OCI-LY3 (cell line): ENCODE data around the gene RFC2.

Source experiments
- H2AFZ ChIP-seq: fragments of 200-600, 300-600 bp; shearing (Covaris generic); 2 replicates; pipeline ENCODE4 v1.6.0; 2014; ENCODE audit warnings: antibody characterized with exemption, low read depth, low read length
- H3K27ac ChIP-seq: fragments of 200-600, 300-600 bp; sonication (generic); 2 replicates; pipeline ENCODE4 v1.5.1; 2014; ENCODE audit warnings: mild to moderate bottlenecking, low read length, moderate library complexity, mixed read lengths
- H3K27me3 ChIP-seq: fragments of 200-600, 300-600 bp; sonication (generic); 2 replicates; pipeline ENCODE4 v1.6.1; 2014; ENCODE audit warnings: low read depth, low read length, mixed read lengths
- H3K36me3 ChIP-seq: fragments of 200-600, 300-600 bp; sonication (generic); replicated peaks from 2 replicates; pipeline ENCODE3; 2014; ENCODE audit warnings: low read depth, low read length, mixed read lengths
- H3K4me1 ChIP-seq: fragments of 300-600, 200-600 bp; sonication (generic); 2 replicates; pipeline ENCODE4 v1.6.1; 2014; ENCODE audit warnings: low read length, mixed read lengths
- H3K4me2 ChIP-seq: fragments of 200-600, 300-600 bp; sonication (generic); 2 replicates; pipeline ENCODE4 v1.6.1; 2014; ENCODE audit warnings: low read length, mixed read lengths
- H3K4me3 ChIP-seq: fragments of 300-600, 200-600 bp; sonication (generic); 2 replicates; pipeline ENCODE4 v1.5.1; 2014; ENCODE audit warnings: antibody characterized with exemption, mild to moderate bottlenecking, low read length, moderate library complexity
- H3K79me2 ChIP-seq: fragments of 300-600, 200-600 bp; shearing (Covaris generic); 2 replicates; pipeline ENCODE4 v1.6.1; 2014; ENCODE audit warnings: mild to moderate bottlenecking, low read length, mixed read lengths
- H3K9ac ChIP-seq: fragments of 300-600, 200-600 bp; shearing (Covaris generic); 2 replicates; pipeline ENCODE4 v1.6.0; 2014; ENCODE audit warnings: mild to moderate bottlenecking, low read length, moderate library complexity
- H3K9me3 ChIP-seq: fragments of 200-600, 300-600 bp; shearing (Covaris generic); 2 replicates; pipeline ENCODE4 v1.6.1; 2014; ENCODE audit warnings: low read length, mixed read lengths; ENCODE audit not compliant: insufficient read depth
- H4K20me1 ChIP-seq: fragments of 200-600, 300-600 bp; sonication (generic); 2 replicates; pipeline ENCODE4 v1.6.1; 2016; ENCODE audit warnings: low read length, mixed read lengths; ENCODE audit not compliant: insufficient read depth
- CTCF ChIP-seq: fragments of 200-600, 300-600 bp; sonication (generic); IDR thresholded peaks from 2 replicates; pipeline ENCODE4 v1.5.1; 2014; ENCODE audit warnings: antibody characterized with exemption, low read length, low read depth
- EZH2phosphoT487 ChIP-seq: fragments of 200-600 bp; shearing (Covaris generic); IDR thresholded peaks from 2 replicates; pipeline ENCODE4 v1.6.1; 2018; ENCODE audit warnings: antibody characterized with exemption, mixed run types, low read depth

The RFC2 gene

DNA sequence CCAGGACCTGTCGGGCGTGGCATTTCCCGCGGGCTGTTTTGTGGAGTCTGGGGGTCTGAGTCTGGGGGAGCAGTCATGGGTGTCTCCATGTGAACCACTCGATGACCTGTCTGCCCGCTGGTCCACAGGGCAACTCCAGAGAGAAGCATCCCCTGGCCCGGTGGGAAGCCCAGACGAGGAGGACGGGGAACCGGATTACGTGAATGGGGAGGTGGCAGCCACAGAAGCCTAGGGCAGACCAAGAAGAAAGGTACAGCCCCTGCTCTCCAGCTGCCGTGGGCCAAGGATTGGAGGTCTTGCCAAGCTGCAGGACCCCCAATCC is 29.7 kb downstream of the RFC2 start:
- peaks cover 69% of the 10 kb centered on the region for H3K36me3 ChIP-seq
- peaks cover 17% of the 10 kb centered on the region for H3K4me1 ChIP-seq
- peaks cover 2% of the 10 kb centered on the region; the same call in 1 of the 2 replicates for H3K79me2 ChIP-seq
- TF ChIP-seq EZH2phosphoT487 = no peak
- no peak for TF ChIP-seq CTCF
- H2AFZ ChIP-seq = no peak overlapping the region
- H3K9me3 ChIP-seq = no peaks in the 10 kb centered on the region
- H3K4me2 ChIP-seq = no peak overlapping the region
- no peak overlapping the region for H3K4me3 ChIP-seq
- H3K27ac ChIP-seq = no peak overlapping the region
- H3K9ac ChIP-seq = no peak overlapping the region
- H3K27me3 ChIP-seq = no peaks in the 10 kb centered on the region
- H4K20me1 ChIP-seq = peaks cover 8% of the 10 kb centered on the region

- H3K4me3 ChIP-seq = no peak overlapping the region
- peaks cover 7% of the 10 kb centered on the region for H3K79me2 ChIP-seq
- no peak overlapping the region for H2AFZ ChIP-seq
- no peaks in the 10 kb centered on the region for H3K9me3 ChIP-seq
- H3K9ac ChIP-seq = no peak overlapping the region
- peaks cover 2% of the 10 kb centered on the region for H4K20me1 ChIP-seq
- H3K27me3 ChIP-seq = no peaks in the 10 kb centered on the region
- no peak overlapping the region for H3K4me2 ChIP-seq
- peaks cover 68% of the 10 kb centered on the region for H3K36me3 ChIP-seq
- H3K4me1 ChIP-seq = peaks cover 16% of the 10 kb centered on the region
- no peak for TF ChIP-seq EZH2phosphoT487
- no peak for TF ChIP-seq CTCF
- peak overlapping the region; percentile 44 for H3K27ac ChIP-seq
These were observed 30.3 kb downstream of the RFC2 start for GRCh38 chr7:74223711-74224510.

DNA sequence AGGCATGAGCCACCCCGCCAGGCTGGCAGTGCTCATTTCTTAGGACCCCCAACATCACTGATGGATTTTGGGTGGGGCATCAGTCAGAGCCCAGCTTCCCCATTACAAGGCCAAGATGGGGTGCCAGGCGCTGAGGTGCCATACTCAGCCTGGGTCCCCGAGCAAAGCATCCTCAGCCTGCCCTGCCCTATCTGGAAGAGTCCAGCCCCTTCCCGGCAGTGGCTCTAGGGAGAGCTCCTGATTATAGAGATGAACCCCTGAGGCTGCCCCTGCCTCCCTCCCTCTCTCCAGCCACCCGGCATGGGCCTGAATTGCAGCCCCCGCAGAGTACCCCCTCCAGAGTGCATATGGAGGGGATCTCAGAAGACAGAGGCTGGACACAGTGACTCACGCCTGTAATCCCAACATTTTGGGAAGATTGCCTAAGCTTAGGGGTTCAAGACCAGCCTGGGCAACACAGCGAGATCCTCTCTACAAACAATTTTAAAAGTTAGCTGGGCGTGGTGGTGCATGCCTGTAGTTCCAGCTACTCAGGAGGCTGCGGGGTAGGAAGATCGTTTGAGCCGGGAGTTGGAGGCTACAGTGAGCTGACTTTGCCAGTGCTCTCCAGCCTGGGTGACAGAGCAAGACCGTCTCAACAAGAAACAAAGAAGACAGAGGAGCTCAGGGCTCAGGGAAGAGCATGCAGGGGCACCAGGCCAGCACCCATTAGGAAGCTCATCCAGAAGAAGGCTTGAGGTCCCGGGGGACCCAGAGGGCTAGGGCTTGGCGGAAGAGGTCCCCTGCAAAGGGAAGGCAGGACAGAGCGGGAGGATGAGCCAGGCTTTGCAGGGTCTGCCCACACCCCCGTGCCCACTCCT is 31.1 kb downstream of the RFC2 start:
- Histone ChIP-seq H3K4me2 (no peak overlapping the region), H3K27ac (peak overlapping the region; percentile 44)

More for the DNA sequence above, 31.1 kb downstream of the RFC2 start:
- Histone ChIP-seq H3K79me2 (peaks cover 11% of the 10 kb centered on the region), H3K27me3 (no peaks in the 10 kb centered on the region), H3K4me1 (peaks cover 18% of the 10 kb centered on the region), H2AFZ (no peak overlapping the region), H3K4me3 (no peak overlapping the region), H3K9ac (no peak overlapping the region), H4K20me1 (no peaks in the 10 kb centered on the region), H3K36me3 (peaks cover 70% of the 10 kb centered on the region), H3K9me3 (no peaks in the 10 kb centered on the region)
- no peak for TF ChIP-seq EZH2phosphoT487
- TF ChIP-seq CTCF = no peak
